Choroid plexus epithelial cell (primary cell): ENCODE results near the gene PCNX4.

ENCODE experiments used
- DNase-seq: peaks from one replicate; pipeline ENCODE4 v3.0.0-alpha.2; 2010; ENCODE audit warnings: low read depth
- H3K4me3 ChIP-seq: 2 replicates; pipeline ENCODE4 v1.5.1; 2011; ENCODE audit warnings: low read depth, mild to moderate bottlenecking, control low read depth, low read length, moderate library complexity
- TF ChIP-seq, protein P1 (sequence below): conservative IDR thresholded peaks from 2 replicates; pipeline ENCODE4 v1.5.1; 2011; ENCODE audit warnings: low read depth, mild to moderate bottlenecking, control low read depth, inconsistent platforms, low read length, moderate library complexity

PCNX4 gene

DNA sequence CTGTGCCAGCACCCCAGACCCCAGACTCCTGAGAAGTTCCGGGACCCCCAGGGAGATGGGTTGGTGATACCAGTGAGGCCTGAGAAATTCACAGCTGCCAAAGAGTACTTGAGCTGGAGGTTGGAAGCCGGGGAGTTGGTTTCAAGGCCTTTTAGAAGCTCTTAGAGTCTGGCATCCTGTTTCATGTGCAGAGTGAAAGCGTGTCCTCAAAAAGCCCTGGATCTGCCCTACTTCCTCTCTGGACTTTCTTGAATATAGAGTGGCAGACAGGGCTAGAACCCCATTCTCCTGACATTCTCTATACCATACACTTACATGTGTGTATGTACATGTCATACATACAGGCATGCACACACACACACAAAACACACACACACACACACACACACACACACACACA lies 126.0 kb downstream of the PCNX4 start:
- H3K4me3 ChIP-seq = no peak overlapping the region
- TF ChIP-seq, protein P1, sequence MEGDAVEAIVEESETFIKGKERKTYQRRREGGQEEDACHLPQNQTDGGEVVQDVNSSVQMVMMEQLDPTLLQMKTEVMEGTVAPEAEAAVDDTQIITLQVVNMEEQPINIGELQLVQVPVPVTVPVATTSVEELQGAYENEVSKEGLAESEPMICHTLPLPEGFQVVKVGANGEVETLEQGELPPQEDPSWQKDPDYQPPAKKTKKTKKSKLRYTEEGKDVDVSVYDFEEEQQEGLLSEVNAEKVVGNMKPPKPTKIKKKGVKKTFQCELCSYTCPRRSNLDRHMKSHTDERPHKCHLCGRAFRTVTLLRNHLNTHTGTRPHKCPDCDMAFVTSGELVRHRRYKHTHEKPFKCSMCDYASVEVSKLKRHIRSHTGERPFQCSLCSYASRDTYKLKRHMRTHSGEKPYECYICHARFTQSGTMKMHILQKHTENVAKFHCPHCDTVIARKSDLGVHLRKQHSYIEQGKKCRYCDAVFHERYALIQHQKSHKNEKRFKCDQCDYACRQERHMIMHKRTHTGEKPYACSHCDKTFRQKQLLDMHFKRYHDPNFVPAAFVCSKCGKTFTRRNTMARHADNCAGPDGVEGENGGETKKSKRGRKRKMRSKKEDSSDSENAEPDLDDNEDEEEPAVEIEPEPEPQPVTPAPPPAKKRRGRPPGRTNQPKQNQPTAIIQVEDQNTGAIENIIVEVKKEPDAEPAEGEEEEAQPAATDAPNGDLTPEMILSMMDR = no peak
- no peak for DNase-seq
